Fibroblast of lung (primary cell): ENCODE results near the gene CNKSR3.

Experiments
- CTCF ChIP-seq, 2 donors: IDR thresholded peaks in 1 of 2; conservative IDR thresholded peaks in 1 of 2; 1 replicate in 1 of 2; 2 replicates in 1 of 2; pipeline ENCODE4 v1.5.1; 2011 to 2012; ENCODE audit warnings: low read length in 2 of 2, control low read depth in 1 of 2, inconsistent platforms in 1 of 2, low read depth in 1 of 2, mild to moderate bottlenecking in 1 of 2
- EZH2 ChIP-seq: IDR thresholded peaks from 2 replicates; pipeline ENCODE4 v1.5.1; 2012; ENCODE audit warnings: low read length, control low read depth, mild to moderate bottlenecking; ENCODE audit errors: missing control alignments

- no peak for TF ChIP-seq CTCF (conservative IDR thresholded peaks at IDR 0.05 in 1 of 2, IDR thresholded peaks at IDR 0.05 in 1 of 2; ENCODE audit: low read depth in 1 of 2, low read length in 2 of 2)
- TF ChIP-seq EZH2 = no peak
These were observed 65.1 kb downstream of the CNKSR3 start for GRCh38 chr6:154445417-154445816.
